DOHH2 (cell line): ENCODE results near the gene ZNF691.
"Not testable (repeated sequence)": the region's sequence is repeated elsewhere in the genome, so short reads cannot be mapped to it uniquely, and the experiment has no call there.

Experiments
- EZH2phosphoT487 ChIP-seq: fragments of 200-600 bp; sonication (generic); IDR thresholded peaks from 2 replicates; pipeline ENCODE4 v1.6.1; 2017; ENCODE audit warnings: borderline replicate concordance, mild to moderate bottlenecking, antibody characterized with exemption, low read length, moderate library complexity, mixed read lengths
- TF ChIP-seq, protein P1 (sequence below): fragments of 200-600 bp; sonication (generic); IDR thresholded peaks from one replicate; pipeline ENCODE4 v1.5.1; 2014; ENCODE audit warnings: antibody characterized with exemption, mild to moderate bottlenecking, low read depth, low read length; ENCODE audit not compliant: poor library complexity, severe bottlenecking

DNA sequence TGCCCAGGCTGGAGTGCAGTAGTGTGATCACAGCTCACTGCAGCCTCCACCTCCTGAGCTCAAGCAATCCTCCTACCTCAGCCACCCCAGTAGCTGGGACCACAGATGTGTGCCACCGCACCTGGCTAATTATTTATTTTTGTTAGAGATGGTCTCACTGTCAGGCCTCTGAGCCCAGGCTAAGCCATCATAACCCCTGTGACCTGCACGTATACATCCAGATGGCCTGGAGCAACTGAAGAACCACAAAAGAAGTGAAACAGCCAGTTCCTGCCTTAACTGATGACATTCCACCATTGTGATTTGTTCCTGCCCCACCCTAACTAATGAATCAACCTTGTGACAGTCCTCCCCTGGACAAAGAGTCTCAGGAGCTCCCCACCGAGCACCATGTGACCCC lies 10.1 kb downstream of the ZNF691 start:
- TF ChIP-seq, protein P1, sequence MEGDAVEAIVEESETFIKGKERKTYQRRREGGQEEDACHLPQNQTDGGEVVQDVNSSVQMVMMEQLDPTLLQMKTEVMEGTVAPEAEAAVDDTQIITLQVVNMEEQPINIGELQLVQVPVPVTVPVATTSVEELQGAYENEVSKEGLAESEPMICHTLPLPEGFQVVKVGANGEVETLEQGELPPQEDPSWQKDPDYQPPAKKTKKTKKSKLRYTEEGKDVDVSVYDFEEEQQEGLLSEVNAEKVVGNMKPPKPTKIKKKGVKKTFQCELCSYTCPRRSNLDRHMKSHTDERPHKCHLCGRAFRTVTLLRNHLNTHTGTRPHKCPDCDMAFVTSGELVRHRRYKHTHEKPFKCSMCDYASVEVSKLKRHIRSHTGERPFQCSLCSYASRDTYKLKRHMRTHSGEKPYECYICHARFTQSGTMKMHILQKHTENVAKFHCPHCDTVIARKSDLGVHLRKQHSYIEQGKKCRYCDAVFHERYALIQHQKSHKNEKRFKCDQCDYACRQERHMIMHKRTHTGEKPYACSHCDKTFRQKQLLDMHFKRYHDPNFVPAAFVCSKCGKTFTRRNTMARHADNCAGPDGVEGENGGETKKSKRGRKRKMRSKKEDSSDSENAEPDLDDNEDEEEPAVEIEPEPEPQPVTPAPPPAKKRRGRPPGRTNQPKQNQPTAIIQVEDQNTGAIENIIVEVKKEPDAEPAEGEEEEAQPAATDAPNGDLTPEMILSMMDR: not testable (repeated sequence)
- not testable (repeated sequence) for TF ChIP-seq EZH2phosphoT487
